GM18907 (cell line): Measurements from ENCODE around the gene FRZB.
"Not testable (repeated sequence)": the region's sequence is repeated elsewhere in the genome, so short reads cannot be mapped to it uniquely, and the experiment has no call there.

ENCODE experiments used
- ATAC-seq: cut with Tn5 transposase; IDR thresholded peaks from one replicate; pipeline ENCODE4 v1.9.1; 2021; ENCODE audit warnings: mild to moderate bottlenecking, moderate library complexity; ENCODE audit not compliant: unreplicated experiment

FRZB gene

GRCh38 chr2:182890773-182891378 lies 24.4 kb upstream of the FRZB start:
- ATAC-seq: no peak

- no peak for ATAC-seq
Measured at GRCh38 chr2:182890305-182890704, 23.9 kb upstream of the FRZB start.

- no peak for ATAC-seq
Measured at GRCh38 chr2:182887753-182888415, 21.4 kb upstream of the FRZB start.

- no peak for ATAC-seq
Measured at GRCh38 chr2:182887093-182887492, 20.7 kb upstream of the FRZB start.

GRCh38 chr2:182885771-182886170 lies 19.3 kb upstream of the FRZB start:
- no peak for ATAC-seq

GRCh38 chr2:182883451-182883850 lies 17.0 kb upstream of the FRZB start:
- ATAC-seq: no peak

- not testable (repeated sequence) for ATAC-seq
Measured at GRCh38 chr2:182880100-182880499, 13.7 kb upstream of the FRZB start.

- not testable (repeated sequence) for ATAC-seq
Measured at GRCh38 chr2:182876653-182877052, 10.2 kb upstream of the FRZB start.

GRCh38 chr2:182870227-182870626 lies 3.8 kb upstream of the FRZB start:
- no peak for ATAC-seq

- no peak for ATAC-seq
Measured at GRCh38 chr2:182868054-182868796, 1.8 kb upstream of the FRZB start.

- ATAC-seq: no peak
Measured at GRCh38 chr2:182867426-182868053, 1.1 kb upstream of the FRZB start.

- no peak for ATAC-seq
Measured at GRCh38 chr2:182866095-182866460, 359 bp downstream of the FRZB start.

GRCh38 chr2:182864949-182865570 lies 1.4 kb downstream of the FRZB start:
- ATAC-seq: no peak

- ATAC-seq: no peak
Measured at GRCh38 chr2:182863642-182864041, 2.8 kb downstream of the FRZB start.

GRCh38 chr2:182862091-182862490 lies 4.3 kb downstream of the FRZB start:
- ATAC-seq: no peak

- no peak for ATAC-seq
Measured at GRCh38 chr2:182860858-182861257, 5.6 kb downstream of the FRZB start.

- no peak for ATAC-seq
Measured at GRCh38 chr2:182858671-182859070, 7.8 kb downstream of the FRZB start.

GRCh38 chr2:182855376-182855775 lies 11.1 kb downstream of the FRZB start:
- ATAC-seq: no peak

- no peak for ATAC-seq
Measured at GRCh38 chr2:182854375-182855105, 11.9 kb downstream of the FRZB start.

- ATAC-seq: no peak
Measured at GRCh38 chr2:182852801-182853200, 13.6 kb downstream of the FRZB start.

GRCh38 chr2:182852090-182852489 lies 14.3 kb downstream of the FRZB start:
- no peak for ATAC-seq
